ENCODE results near the gene ATE1.

GRCh38 chr10:121772884-121773283 lies 154.9 kb downstream of the ATE1 start:
- TF ChIP-seq POLR2A (IDR thresholded peaks at IDR 0.05; ENCODE audit: extremely low read depth, insufficient read length) (no peak), CTCF (IDR thresholded peaks at IDR 0.05; ENCODE audit: low read depth, low read length) (no peak), MAX (IDR thresholded peaks at IDR 0.05; ENCODE audit: low read depth, low read length) (no peak)
